DOHH2 (cell line): Measurements from ENCODE around the gene ZNF839.
A peak's percentile ranks its signal among the peaks of the same experiment; 100 is the strongest.

ENCODE experiments used
- H3F3A ChIP-seq: fragments of 200-600 bp; sonication (generic), shearing (Covaris generic); 2 replicates; pipeline ENCODE4 v1.6.0; 2016; ENCODE audit warnings: antibody characterized with exemption, mild to moderate bottlenecking; ENCODE audit not compliant: control insufficient read depth, insufficient read depth
- H3K27ac ChIP-seq: fragments of 200-600 bp; sonication (generic); 2 replicates; pipeline ENCODE4 v1.5.1; 2014; ENCODE audit warnings: low read depth, mild to moderate bottlenecking, low read length, moderate library complexity
- H3K27me3 ChIP-seq: fragments of 200-600 bp; sonication (generic); 2 replicates; pipeline ENCODE4 v1.6.1; 2014; ENCODE audit warnings: mild to moderate bottlenecking, low read length, mixed read lengths; ENCODE audit not compliant: control insufficient read depth
- H3K36me3 ChIP-seq: fragments of 200-600 bp; sonication (generic); 2 replicates; pipeline ENCODE4 v1.6.1; 2014; ENCODE audit warnings: mild to moderate bottlenecking, low read length, moderate library complexity, mixed read lengths; ENCODE audit not compliant: control insufficient read depth
- H3K4me1 ChIP-seq: fragments of 200-600 bp; sonication (generic); 2 replicates; pipeline ENCODE4 v1.6.1; 2014; ENCODE audit warnings: mild to moderate bottlenecking, low read length, mixed read lengths; ENCODE audit not compliant: control insufficient read depth
- H3K4me2 ChIP-seq: fragments of 200-600 bp; sonication (generic); 2 replicates; pipeline ENCODE4 v1.6.0; 2014; ENCODE audit warnings: mild to moderate bottlenecking, low read length, moderate library complexity
- H3K4me3 ChIP-seq: fragments of 200-600 bp; sonication (generic); 2 replicates; pipeline ENCODE4 v1.5.1; 2014; ENCODE audit warnings: mild to moderate bottlenecking, low read length, mixed read lengths
- H3K79me2 ChIP-seq: fragments of 200-600 bp; sonication (generic); 2 replicates; pipeline ENCODE4 v1.6.1; 2014; ENCODE audit warnings: mild to moderate bottlenecking, low read length, mixed read lengths; ENCODE audit not compliant: control insufficient read depth
- H3K9me2 ChIP-seq: fragments of 200-600 bp; sonication (generic); replicated peaks from 2 replicates; pipeline ENCODE4 v1.6.1; 2014; ENCODE audit warnings: mild to moderate bottlenecking, low read length, mixed read lengths; ENCODE audit not compliant: control insufficient read depth
- H3K9me3 ChIP-seq: fragments of 200-600 bp; sonication (generic); 2 replicates; pipeline ENCODE4 v1.6.1; 2014; ENCODE audit warnings: antibody characterized with exemption, low read length, mixed read lengths; ENCODE audit not compliant: control insufficient read depth, insufficient read depth
- H4K20me1 ChIP-seq: fragments of 200-600 bp; sonication (generic); 2 replicates; pipeline ENCODE4 v1.6.0; 2014; ENCODE audit warnings: low read depth, mild to moderate bottlenecking, antibody characterized with exemption, low read length, moderate library complexity; ENCODE audit not compliant: control insufficient read depth, insufficient read depth
- EZH2phosphoT487 ChIP-seq: fragments of 200-600 bp; sonication (generic); IDR thresholded peaks from 2 replicates; pipeline ENCODE4 v1.6.1; 2017; ENCODE audit warnings: borderline replicate concordance, mild to moderate bottlenecking, antibody characterized with exemption, low read length, moderate library complexity, mixed read lengths
- TF ChIP-seq, protein P1 (sequence below): fragments of 200-600 bp; sonication (generic); IDR thresholded peaks from one replicate; pipeline ENCODE4 v1.5.1; 2014; ENCODE audit warnings: antibody characterized with exemption, mild to moderate bottlenecking, low read depth, low read length; ENCODE audit not compliant: poor library complexity, severe bottlenecking

The ZNF839 gene

DNA sequence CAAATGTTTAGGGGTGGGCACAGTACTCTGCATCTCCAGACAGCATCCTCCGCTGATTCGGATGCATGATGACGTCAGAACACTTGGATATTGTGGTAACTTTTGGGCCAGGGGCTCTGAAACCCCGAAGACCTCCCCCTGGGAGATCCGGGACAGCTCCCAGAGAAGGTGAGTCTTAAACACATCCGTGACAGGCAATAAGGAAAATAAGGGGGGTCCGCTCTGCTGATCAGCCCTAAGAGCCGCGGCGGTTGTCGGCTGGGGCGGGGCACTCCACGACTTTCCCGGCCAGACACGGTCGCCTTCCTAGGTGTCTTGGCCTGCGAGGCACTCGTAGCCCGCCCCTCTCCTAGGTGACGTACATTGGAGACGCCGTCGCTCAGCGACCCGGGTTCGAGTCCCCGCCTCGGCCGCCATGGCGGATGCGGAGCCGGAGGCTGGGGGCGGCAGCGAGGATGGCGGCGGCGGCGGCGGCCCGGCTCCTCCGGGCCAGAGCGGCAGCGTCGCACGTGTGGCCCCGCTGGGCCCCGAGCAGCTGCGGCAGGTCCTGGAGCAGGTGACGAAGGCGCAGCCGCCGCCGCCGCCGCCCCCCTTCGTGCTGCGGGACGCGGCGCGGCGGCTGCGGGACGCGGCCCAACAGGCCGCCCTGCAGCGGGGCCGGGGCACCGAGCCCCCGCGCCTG lies at the start of gene ZNF839:
ZNF839 (plus strand) TSS at position 396 of the 682 bp plus-strand sequence; CDS start at position 416, 20 bp downstream.
- TF ChIP-seq, protein P1, sequence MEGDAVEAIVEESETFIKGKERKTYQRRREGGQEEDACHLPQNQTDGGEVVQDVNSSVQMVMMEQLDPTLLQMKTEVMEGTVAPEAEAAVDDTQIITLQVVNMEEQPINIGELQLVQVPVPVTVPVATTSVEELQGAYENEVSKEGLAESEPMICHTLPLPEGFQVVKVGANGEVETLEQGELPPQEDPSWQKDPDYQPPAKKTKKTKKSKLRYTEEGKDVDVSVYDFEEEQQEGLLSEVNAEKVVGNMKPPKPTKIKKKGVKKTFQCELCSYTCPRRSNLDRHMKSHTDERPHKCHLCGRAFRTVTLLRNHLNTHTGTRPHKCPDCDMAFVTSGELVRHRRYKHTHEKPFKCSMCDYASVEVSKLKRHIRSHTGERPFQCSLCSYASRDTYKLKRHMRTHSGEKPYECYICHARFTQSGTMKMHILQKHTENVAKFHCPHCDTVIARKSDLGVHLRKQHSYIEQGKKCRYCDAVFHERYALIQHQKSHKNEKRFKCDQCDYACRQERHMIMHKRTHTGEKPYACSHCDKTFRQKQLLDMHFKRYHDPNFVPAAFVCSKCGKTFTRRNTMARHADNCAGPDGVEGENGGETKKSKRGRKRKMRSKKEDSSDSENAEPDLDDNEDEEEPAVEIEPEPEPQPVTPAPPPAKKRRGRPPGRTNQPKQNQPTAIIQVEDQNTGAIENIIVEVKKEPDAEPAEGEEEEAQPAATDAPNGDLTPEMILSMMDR: no peak
- TF ChIP-seq EZH2phosphoT487: no peak
- Histone ChIP-seq H3K9me3 (no peaks in the 10 kb centered on the region), H3K79me2 (peaks cover 22% of the 10 kb centered on the region), H3K9me2 (no peaks in the 10 kb centered on the region), H3F3A (no peaks in the 10 kb centered on the region), H3K4me1 (peaks cover 40% of the 10 kb centered on the region), H4K20me1 (no peaks in the 10 kb centered on the region), H3K27ac (peak within 1 kb of the TSS; percentile 30), H3K36me3 (peaks cover 16% of the 10 kb centered on the region), H3K27me3 (no peaks in the 10 kb centered on the region), H3K4me3 (peak within 1 kb of the TSS; percentile 94), H3K4me2 (peak within 1 kb of the TSS; percentile 98)

DNA sequence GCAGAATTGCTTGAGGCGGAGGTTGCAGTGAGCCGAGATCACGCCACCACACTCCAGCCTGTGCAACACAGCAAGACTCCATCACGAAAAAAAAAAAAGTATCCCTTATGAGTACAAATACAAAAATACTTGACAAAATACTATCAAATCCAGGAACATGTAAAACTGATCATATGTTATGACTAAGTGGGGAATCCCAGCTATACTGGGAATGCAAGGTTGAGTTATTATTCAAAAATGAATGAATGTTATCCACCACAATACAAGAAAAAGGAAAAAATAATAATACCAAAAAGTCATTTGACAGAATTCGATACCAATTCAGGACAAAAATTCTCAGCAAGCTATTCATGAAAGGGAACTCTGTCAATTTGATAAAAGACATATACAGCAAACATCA lies 47.2 kb upstream of the ZNF839 start:
- TF ChIP-seq, protein P1: no peak
- TF ChIP-seq EZH2phosphoT487: no peak
- H3K4me1 ChIP-seq: no peaks in the 10 kb centered on the region
- H4K20me1 ChIP-seq: no peaks in the 10 kb centered on the region
- no peak overlapping the region for H3K4me2 ChIP-seq
- H3K9me2 ChIP-seq: no peaks in the 10 kb centered on the region
- no peaks in the 10 kb centered on the region for H3F3A ChIP-seq
- H3K27me3 ChIP-seq: 0 out of 2 replicates have a peak, but pooled peaks cover 3% of the 10 kb centered on the region
- no peak overlapping the region for H3K4me3 ChIP-seq
- H3K79me2 ChIP-seq: no peaks in the 10 kb centered on the region
- no peak overlapping the region for H3K27ac ChIP-seq
- no peaks in the 10 kb centered on the region for H3K9me3 ChIP-seq
- no peaks in the 10 kb centered on the region for H3K36me3 ChIP-seq

DNA sequence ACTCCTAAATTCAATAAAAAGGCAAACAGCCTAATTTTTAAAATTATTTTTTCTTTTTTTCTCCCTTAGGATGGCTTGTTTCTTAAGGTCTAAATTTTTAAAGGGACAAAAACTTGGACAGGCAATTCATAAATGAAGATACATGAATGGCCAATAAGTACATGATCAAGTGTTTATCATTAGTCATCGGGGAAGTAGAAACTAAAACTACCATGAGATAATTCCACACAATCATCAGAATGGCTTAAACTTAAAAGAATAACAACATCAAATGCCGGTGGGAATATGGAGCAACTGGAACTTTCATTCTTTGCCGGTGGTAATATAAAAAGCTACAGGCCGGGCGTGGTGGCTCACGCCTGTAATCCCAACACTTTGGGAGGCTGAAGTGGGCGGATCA lies 43.7 kb upstream of the ZNF839 start:
- no peaks in the 10 kb centered on the region for H3F3A ChIP-seq
- no peaks in the 10 kb centered on the region for H3K9me3 ChIP-seq
- no peaks in the 10 kb centered on the region for H3K9me2 ChIP-seq
- H3K36me3 ChIP-seq: no peaks in the 10 kb centered on the region
- 0 out of 2 replicates have a peak, but pooled peaks cover 3% of the 10 kb centered on the region for H3K27me3 ChIP-seq
- H4K20me1 ChIP-seq: no peaks in the 10 kb centered on the region
- no peak overlapping the region for H3K27ac ChIP-seq
- H3K4me3 ChIP-seq: no peak overlapping the region
- no peak for TF ChIP-seq EZH2phosphoT487
- TF ChIP-seq, protein P1: no peak
- H3K4me2 ChIP-seq: no peak overlapping the region
- H3K79me2 ChIP-seq: no peaks in the 10 kb centered on the region
- H3K4me1 ChIP-seq: no peaks in the 10 kb centered on the region
